Frontal cortex (tissue), 4 donors: ENCODE measurements around the gene ZNF79. TPM values are rescaled to one million over a fixed set of nuclear protein-coding genes. Genes with fewer than 3 reads are reported as not detected.

Source experiments
- DNase-seq, 2 donors: peaks; one replicate each; pipeline ENCODE4 v3.0.0; 2012; ENCODE audit warnings: low spot score in 2 of 2
- FAIRE-seq: peaks from 2 replicates; lab custom pipeline; 2012; peaks lifted over from hg19 to GRCh38; lab: Jason Lieb, UNC
- total RNA-seq: library from RNA; depleted of rRNA; stranded (reverse); fragments of >200 nt; gene quantifications from one replicate; pipeline ENCODE4 v1.2.3, GENCODE V29; 2014
- donor health status: control.
- donor health status: control.
- donor health status: control.

ZNF79 gene
- total RNA-seq, 1 donor from 2014 or later: 12.2 TPM

- DNase-seq (no peak), FAIRE-seq (no peak)
Observed at GRCh38 chr9:127397646-127398274, 26.4 kb upstream of the ZNF79 start.

DNA sequence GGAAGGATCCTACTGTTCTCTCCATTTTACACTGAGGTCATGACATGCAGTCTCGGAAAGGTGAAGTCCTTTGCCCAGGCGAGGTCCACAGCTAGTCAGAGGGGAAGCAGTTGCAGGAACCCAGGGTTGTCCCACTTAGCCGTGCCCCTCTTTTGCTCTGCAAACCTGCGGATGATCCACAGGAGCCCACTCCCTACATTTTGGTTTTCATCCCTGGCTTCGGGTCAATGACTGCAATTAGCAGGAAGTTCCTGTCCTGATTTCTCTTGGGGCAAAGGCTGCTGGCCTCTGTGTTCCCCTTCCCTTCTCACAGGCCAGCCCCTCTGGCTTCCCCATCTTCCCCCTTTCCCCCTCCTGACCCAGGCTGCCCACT is 25.9 kb upstream of the ZNF79 start:
- no peak for FAIRE-seq
- no peak for DNase-seq

GRCh38 chr9:127398715-127399400 is 25.3 kb upstream of the ZNF79 start:
- no peak for FAIRE-seq
- DNase-seq: no peak

GRCh38 chr9:127399736-127400269 is 24.4 kb upstream of the ZNF79 start:
- DNase-seq (no peak), FAIRE-seq (no peak)

- no peak for DNase-seq
- FAIRE-seq: no peak
Observed at GRCh38 chr9:127402401-127403090, 21.6 kb upstream of the ZNF79 start.

DNA sequence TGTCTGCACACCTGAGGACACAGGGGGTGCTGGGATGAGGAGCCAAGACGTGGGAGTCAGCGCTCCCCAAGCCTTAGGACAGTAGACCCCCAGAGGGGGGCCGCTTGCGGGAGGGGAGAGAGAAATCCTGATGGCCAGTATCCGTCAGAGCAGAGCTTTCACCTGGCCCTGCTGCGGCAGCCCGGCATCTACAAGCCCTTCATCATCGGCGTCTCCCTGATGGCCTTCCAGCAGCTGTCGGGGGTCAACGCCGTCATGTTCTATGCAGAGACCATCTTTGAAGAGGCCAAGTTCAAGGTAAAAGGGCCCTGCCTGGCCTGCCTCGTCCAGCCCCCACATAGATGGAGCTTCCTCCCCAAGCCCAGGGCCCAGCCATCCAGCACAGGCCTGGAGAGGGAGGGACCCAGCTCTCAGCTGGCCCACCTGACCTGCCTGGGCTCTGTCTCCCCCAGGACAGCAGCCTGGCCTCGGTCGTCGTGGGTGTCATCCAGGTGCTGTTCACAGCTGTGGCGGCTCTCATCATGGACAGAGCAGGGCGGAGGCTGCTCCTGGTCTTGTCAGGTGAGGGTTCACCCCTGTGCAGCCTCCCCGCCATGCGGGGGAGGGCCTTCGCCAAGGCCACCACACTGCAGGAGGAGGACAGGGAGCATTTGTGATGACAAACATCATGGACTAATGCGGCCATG is 20.5 kb upstream of the ZNF79 start:
- FAIRE-seq (no peak), DNase-seq (no peak)

DNA sequence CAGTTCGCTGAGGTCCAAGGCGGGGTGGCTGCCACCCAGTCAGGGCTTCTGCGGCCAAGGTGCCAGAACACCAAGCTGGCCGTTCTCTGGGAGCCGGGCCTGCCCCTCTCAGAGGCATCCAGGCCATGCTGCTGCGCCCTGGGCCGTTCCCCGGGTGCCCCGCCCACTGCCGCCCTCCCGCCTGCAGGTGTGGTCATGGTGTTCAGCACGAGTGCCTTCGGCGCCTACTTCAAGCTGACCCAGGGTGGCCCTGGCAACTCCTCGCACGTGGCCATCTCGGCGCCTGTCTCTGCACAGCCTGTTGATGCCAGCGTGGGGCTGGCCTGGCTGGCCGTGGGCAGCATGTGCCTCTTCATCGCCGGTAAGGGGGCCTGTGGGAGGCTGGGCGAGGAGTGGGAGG is 19.6 kb upstream of the ZNF79 start:
- no peak for FAIRE-seq

DNA sequence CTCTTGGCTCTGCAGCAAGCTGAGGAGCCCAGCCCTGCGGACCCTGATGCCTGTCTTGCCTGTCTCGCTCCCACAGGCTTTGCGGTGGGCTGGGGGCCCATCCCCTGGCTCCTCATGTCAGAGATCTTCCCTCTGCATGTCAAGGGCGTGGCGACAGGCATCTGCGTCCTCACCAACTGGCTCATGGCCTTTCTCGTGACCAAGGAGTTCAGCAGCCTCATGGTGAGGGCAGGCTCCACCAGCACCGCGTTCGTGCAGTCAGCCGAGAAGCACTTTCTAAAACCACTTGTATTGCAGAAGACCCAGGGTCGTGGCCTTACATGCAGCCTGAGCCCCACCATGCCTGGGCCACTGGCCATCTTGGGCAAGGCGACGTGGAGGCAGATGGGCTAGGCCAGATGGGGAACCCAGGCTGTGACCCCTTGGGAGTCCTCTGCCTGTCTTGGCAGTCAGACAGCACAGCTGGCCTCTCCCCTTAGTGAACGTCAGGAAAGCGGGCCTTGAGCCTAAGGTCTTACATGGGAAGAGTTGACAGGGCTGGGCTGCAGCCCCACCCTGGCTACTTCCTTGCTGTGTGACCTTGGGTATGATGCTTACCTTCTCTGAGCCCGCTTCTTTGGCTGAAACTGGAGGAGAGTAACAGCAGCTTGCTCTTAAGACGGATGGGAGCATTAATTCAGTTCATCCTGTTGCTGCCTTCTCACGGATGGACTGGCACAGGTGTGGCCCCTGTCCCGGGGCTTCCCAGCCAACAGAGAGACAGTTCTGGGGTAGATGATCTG is 18.6 kb upstream of the ZNF79 start:
- FAIRE-seq: no peak

More for the DNA sequence above, 19.6 kb upstream of the ZNF79 start:
- DNase-seq: no peak

DNA sequence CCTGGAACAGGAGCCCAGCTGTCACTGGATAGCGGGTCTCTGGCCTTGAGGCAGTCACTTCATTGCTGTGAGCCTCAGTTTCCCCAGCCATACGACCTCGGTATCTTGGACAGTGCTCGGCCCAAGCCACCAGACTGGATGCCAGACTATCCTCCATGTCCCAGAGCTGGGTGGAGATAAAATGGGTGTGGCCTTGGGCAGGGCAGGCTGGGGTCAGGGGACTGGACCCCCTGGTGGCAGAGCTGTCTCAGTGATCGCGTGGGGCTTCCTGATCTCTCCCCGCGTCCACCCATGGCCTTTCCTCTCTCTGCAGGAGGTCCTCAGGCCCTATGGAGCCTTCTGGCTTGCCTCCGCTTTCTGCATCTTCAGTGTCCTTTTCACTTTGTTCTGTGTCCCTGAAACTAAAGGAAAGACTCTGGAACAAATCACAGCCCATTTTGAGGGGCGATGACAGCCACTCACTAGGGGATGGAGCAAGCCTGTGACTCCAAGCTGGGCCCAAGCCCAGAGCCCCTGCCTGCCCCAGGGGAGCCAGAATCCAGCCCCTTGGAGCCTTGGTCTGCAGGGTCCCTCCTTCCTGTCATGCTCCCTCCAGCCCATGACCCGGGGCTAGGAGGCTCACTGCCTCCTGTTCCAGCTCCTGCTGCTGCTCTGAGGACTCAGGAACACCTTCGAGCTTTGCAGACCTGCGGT is 17.2 kb upstream of the ZNF79 start:
- FAIRE-seq (no peak), DNase-seq (no peak)

More for the DNA sequence above, 18.6 kb upstream of the ZNF79 start:
- DNase-seq: no peak

DNA sequence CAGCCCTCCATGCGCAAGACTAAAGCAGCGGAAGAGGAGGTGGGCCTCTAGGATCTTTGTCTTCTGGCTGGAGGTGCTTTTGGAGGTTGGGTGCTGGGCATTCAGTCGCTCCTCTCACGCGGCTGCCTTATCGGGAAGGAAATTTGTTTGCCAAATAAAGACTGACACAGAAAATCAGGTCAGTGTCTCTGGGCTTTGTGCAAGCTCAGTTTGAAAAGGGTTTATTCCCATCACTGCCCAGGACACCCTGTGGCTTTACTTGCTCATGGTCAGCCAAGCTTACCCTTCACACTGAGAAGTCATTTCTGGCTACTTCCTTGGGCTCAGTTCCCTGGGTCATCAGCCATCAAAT is 16.7 kb upstream of the ZNF79 start:
- DNase-seq (no peak), FAIRE-seq (no peak)

DNA sequence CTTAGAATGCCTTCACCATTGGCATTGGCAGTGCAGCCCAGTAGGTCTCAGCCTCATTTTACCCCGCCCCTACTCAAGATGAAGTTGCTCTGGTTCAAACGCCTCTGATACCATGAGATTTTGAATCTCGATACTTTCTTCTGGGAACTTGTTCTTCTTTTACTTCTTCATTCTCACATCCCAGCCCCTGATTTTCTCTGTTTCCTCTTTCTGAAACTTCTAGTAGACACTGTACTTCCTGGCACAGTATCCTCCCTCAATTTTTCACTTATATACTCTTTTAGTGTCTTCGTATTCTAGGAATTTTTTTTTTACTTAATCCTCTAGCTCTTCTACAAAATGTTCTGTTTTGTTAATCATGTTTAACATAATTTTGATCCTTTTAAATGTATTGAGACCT is 13.1 kb upstream of the ZNF79 start:
- DNase-seq (no peak), FAIRE-seq (no peak)

- FAIRE-seq (no peak), DNase-seq (no peak)
Observed at GRCh38 chr9:127415141-127415540, 9.0 kb upstream of the ZNF79 start.

- DNase-seq (no peak), FAIRE-seq (no peak)
Observed at GRCh38 chr9:127415657-127416056, 8.5 kb upstream of the ZNF79 start.

DNA sequence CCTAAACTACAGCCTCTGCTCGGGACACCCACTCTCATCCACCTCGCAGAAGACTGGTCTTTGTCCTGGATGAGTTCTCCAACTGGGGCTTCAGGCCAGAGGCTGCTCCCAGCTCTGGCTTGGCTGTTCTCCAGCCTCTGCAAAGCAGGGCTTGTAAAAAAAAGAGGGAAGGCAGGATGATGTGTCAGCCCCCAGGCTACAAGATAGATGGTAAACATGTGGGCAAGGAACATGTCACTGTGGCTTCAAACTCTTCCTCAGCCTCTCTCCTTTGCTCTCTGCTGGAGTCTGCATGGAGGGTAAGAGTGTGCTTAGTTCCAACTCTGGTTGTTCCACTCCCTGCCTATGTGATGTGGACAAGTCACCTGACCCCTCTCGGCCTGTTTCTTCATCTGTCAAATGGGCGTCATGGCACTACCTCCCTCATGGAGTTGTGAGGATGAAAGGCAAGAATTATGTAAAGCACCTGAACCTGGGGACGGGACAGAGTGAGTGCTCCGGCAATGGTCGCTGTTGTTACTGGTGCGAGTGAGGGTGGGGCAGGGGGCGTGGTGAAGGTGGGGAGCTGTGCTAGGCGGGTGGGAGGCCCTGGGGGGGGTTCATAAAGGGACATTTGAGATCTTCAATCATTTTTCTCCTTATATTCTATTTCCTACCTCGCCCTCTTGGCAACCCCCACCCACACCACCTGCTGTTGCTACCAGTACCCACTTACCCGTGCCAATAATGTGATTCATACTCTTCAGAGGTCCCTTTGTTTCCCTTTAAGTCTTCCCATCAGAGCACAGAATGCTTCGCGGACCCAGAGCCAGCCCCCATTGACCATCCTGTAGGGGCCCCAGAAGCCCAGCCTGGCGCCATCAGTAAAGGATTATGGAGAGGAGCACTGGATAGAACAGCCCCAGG is 6.8 kb upstream of the ZNF79 start:
- FAIRE-seq (no peak), DNase-seq (no peak)

GRCh38 chr9:127418037-127418471 is 6.1 kb upstream of the ZNF79 start:
- DNase-seq (no peak), FAIRE-seq (no peak)

DNA sequence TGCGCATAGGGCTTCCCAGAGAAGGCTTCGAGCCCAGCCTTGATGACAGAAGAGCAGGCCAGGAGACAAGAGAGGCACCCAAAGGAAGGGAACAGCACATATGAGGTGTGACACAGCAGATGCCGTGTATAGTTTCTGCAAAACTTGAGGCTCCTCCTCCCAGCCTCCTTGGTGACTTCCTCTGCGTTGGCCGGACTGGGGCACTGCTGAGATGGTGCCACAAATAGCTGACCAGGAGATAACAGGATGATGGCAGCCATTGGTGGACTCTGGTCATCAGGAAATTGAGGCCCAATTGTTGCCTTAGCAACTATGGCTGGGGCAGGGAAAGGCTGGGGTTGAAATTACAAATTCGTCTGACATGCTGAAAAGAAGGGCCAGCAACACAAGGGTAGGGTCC is 4.8 kb upstream of the ZNF79 start:
- FAIRE-seq (no peak), DNase-seq (no peak)

DNA sequence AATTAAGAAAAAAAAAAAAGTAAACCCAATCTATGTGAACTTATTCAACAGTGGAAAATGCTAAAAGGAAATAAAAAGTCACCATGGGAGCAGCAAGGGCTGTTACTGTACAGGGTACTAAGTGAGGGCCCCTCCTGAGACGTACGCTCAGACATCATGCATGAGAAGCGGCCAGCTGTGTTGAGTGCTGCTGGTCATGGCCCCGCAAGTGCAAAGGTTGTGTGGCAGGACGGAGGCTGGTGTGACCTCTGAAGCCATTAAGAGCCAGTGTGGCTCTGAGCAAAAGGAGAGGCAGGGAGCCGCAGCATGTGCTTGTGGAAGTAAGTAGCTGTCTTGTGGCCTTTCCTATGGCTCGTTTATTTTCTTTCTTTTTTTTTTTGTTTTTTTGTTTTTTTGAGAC is 3.1 kb upstream of the ZNF79 start:
- DNase-seq (no peak), FAIRE-seq (no peak)

DNA sequence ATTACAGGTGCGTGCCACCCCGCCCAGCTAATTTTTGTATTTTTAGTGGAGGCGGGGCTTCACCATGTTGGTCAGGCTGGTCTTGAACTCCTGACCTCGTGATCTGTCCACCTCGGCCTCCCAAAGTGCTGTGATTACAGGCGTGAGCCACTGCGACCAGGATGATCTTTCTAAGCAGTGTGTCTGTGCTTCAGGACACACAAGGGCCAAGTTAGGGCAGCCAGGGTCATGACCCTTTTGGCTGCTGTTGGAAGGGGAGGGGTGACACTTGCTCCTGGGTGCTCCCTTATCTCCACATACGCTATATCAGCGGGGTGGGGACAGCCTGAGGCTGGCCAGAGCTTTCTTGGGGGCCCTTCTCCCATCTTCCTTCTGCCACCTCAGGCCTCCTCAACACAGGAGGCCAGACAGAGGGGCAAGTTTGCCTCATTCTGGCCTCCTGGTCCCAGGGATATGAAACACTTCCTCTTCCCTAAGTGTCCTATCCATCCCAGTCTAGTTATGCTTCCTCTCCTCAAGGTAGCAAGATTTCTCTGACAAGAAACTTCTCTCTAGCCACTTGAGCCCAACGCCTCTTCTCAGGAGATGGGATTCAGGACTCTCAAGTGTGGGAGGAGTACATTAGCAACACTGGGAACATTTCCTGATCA is 1.9 kb upstream of the ZNF79 start:
- no peak for DNase-seq
- no peak for FAIRE-seq
